ENCODE data around the gene UNG.
"Not testable (repeated sequence)": the region's sequence is repeated elsewhere in the genome, so short reads cannot be mapped to it uniquely, and the experiment has no call there.

Gene UNG

GRCh38 chr12:109124878-109125648, 27.7 kb downstream of the UNG start:
- DNase-seq, result no peak

- DNase-seq, result no peak
These were observed 28.4 kb downstream of the UNG start for GRCh38 chr12:109125791-109126190.

GRCh38 chr12:109126784-109127183, 29.4 kb downstream of the UNG start:
- DNase-seq, result no peak

GRCh38 chr12:109127533-109128242, 30.3 kb downstream of the UNG start:
- no peak for DNase-seq

GRCh38 chr12:109130297-109131153, 33.1 kb downstream of the UNG start:
- no peak for DNase-seq

GRCh38 chr12:109131154-109132050, 34.0 kb downstream of the UNG start:
- no peak for DNase-seq

- no peak for DNase-seq
These were observed 37.0 kb downstream of the UNG start for GRCh38 chr12:109134186-109134917.

GRCh38 chr12:109137055-109137454, 39.7 kb downstream of the UNG start:
- DNase-seq, result no peak

GRCh38 chr12:109139360-109139759, 42.0 kb downstream of the UNG start:
- no peak for DNase-seq

- DNase-seq, result no peak
These were observed 42.4 kb downstream of the UNG start for GRCh38 chr12:109139791-109140190.

- DNase-seq, result no peak
These were observed 43.2 kb downstream of the UNG start for GRCh38 chr12:109140560-109140959.

GRCh38 chr12:109144224-109144623, 46.8 kb downstream of the UNG start:
- DNase-seq, result no peak

- not testable (repeated sequence) for DNase-seq
These were observed 49.7 kb downstream of the UNG start for GRCh38 chr12:109147126-109147525.

- DNase-seq, result no peak
These were observed 50.6 kb downstream of the UNG start for GRCh38 chr12:109147954-109148353.

- no peak for DNase-seq
These were observed 52.8 kb downstream of the UNG start for GRCh38 chr12:109150124-109150640.

GRCh38 chr12:109151457-109151856, 54.1 kb downstream of the UNG start:
- no peak for DNase-seq

- no peak for DNase-seq
These were observed 56.5 kb downstream of the UNG start for GRCh38 chr12:109153821-109154441.

GRCh38 chr12:109154451-109155438, 57.3 kb downstream of the UNG start:
- peak; percentile 24 for DNase-seq

- DNase-seq, result no peak
These were observed 58.6 kb downstream of the UNG start for GRCh38 chr12:109156036-109156435.

- DNase-seq, result no peak
These were observed 59.2 kb downstream of the UNG start for GRCh38 chr12:109156586-109156985.

All from NCI-H2029 treated with DMSO at 0.1 percent for 48 hours (cell line).